ENCODE data around the gene MS4A6E.
"Not testable (repeated sequence)": the region's sequence is repeated elsewhere in the genome, so short reads cannot be mapped to it uniquely, and the experiment has no call there.

Gene MS4A6E

GRCh38 chr11:60326955-60327354 is at the start of gene MS4A6E:
Gene MS4A6E (plus strand): TSS chr11:60327255. CDS start chr11:60334896, 7,641 bp downstream.
- DNase-seq (ENCODE audit: extremely low read depth, low read depth): no peak
- H3K4me3 ChIP-seq (replicated peaks; ENCODE audit: low read depth, low read length): no peak within 1 kb of the TSS
- TF ChIP-seq CTCF (IDR thresholded peaks at IDR 0.05; ENCODE audit: low read depth, low read length, missing control alignments): no peak

- DNase-seq (ENCODE audit: extremely low read depth, low read depth): no peak
- TF ChIP-seq CTCF (IDR thresholded peaks at IDR 0.05; ENCODE audit: low read depth, low read length, missing control alignments): no peak
- no peak within 1 kb of the TSS for H3K4me3 ChIP-seq (replicated peaks; ENCODE audit: low read depth, low read length)
Measured at GRCh38 chr11:60280412-60280811, 46.6 kb upstream of the MS4A6E start, which contains the start of gene MS4A4A. Gene MS4A4A (plus strand): TSS chr11:60280666. CDS start chr11:60280676, 10 bp downstream.

- no peak for TF ChIP-seq CTCF (IDR thresholded peaks at IDR 0.05; ENCODE audit: low read depth, low read length, missing control alignments)
- H3K4me3 ChIP-seq (replicated peaks; ENCODE audit: low read depth, low read length): no peak overlapping the region
Measured at GRCh38 chr11:60281485-60281884, 45.6 kb upstream of the MS4A6E start.

GRCh38 chr11:60282286-60282685 is 44.8 kb upstream of the MS4A6E start:
- H3K4me3 ChIP-seq (replicated peaks; ENCODE audit: low read depth, low read length): no peak overlapping the region
- no peak for DNase-seq (ENCODE audit: extremely low read depth, low read depth)
- no peak for TF ChIP-seq CTCF (IDR thresholded peaks at IDR 0.05; ENCODE audit: low read depth, low read length, missing control alignments)

More at GRCh38 chr11:60281485-60281884, 45.6 kb upstream of the MS4A6E start:
- DNase-seq (ENCODE audit: extremely low read depth, low read depth): no peak

DNA sequence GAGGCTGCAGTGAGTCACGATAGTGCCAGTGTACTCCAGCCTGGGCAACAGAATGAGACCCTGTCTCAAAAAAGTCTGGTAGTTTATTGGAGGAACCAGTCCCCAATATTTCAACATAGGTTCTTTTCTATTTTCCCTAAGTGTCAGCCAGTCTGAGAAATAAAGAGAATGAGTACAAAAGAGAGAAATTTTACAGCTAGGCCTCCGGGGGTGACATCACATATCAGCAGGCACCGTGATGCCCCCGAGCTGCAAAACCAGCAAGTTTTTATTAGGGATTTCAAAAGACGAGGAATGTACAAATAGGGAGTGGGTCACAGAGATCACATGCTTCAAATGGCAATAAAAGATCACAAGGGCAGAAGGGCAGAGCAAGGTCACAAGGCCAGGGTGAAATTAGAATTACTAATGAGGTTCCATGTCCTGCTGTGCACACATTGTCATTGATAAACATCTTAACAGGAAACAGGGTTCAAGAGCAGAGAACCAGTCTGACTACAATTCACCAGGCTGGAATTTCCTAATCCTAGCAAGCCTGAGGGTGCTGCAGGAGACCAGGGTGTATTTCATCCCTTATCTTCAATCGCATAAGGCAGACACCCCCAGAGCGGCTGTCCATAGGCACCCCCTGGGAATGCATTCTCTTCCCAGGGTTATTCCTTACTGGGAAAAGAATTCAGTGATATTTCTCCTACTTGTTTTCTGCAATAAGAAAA is 41.5 kb upstream of the MS4A6E start:
- not testable (repeated sequence) for DNase-seq (ENCODE audit: extremely low read depth, low read depth); H3K4me3 ChIP-seq (replicated peaks; ENCODE audit: low read depth, low read length)

DNA sequence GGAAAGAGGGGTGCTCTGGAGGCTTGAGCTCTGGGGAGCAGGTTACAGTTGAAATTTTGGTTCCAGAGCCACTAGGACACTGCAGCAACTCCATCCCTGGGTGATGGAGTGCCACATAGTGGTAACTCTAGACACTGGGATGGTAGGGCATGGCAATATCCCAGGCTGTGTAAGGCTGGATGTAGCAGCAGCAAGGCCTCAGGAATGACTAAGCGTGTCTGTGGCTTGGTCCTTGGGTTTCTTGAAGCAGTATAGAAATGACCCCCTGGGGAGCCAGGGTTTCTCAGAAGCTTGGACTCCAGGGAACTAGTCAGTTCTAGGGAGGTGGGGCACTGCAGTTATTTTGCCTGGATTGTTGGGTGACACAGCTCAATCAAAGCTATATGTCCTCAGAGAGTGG is 38.5 kb upstream of the MS4A6E start:
- no peak overlapping the region for H3K4me3 ChIP-seq (replicated peaks; ENCODE audit: low read depth, low read length)
- no peak for TF ChIP-seq CTCF (IDR thresholded peaks at IDR 0.05; ENCODE audit: low read depth, low read length, missing control alignments)
- DNase-seq (ENCODE audit: extremely low read depth, low read depth): no peak

DNA sequence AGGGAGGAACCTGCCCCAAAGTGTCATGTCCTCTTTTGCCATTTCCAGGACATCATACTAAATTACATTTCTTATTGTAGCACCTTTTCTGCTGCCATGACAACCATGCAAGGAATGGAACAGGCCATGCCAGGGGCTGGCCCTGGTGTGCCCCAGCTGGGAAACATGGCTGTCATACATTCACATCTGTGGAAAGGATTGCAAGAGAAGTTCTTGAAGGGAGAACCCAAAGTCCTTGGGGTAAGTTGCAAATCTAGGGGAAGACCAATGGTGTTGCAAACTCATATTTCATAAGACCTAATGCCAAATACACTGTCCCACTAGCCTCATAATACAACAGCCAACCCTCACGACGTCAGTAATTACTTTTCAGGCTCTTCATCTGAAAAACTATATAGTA is 34.9 kb upstream of the MS4A6E start:
- DNase-seq (ENCODE audit: extremely low read depth, low read depth): no peak
- TF ChIP-seq CTCF (IDR thresholded peaks at IDR 0.05; ENCODE audit: low read depth, low read length, missing control alignments): no peak
- no peak overlapping the region for H3K4me3 ChIP-seq (replicated peaks; ENCODE audit: low read depth, low read length)

All from HFF-Myc (cell line).